ENCODE data around the gene GNG8. TPM values are rescaled to one million over a fixed set of nuclear protein-coding genes. Genes with fewer than 3 reads are reported as not detected.

Gene GNG8
- total and polyA plus RNA-seq, 7 donors, result not detected

DNA sequence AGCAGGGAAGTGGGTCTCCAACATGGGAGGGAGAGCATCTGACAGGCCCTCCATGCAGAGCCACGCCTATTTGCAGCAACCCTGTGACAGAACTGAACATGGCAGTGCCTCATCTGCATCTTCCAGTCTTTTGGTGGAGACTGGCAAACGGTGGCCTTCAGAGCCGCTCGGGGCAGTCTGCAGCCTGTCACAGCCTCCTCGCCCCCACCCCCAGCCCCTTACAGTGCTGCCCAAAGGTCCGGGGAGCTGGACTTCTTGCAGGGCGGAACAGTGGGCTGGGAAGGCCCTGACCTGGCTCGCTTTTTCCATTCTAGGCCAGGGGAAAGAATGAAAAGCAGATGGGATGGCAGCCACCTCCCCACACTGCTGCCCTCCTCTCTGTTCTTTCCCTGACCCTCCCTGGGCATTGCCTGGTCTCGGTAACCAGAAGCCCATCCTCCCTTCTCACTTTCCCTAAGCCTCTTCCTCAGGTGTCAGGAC lies 32.2 kb downstream of the GNG8 start:
- peak; percentile 55 for DNase-seq
- Histone ChIP-seq H3K9me3 (no peaks in the 10 kb centered on the region), H3K27me3 (no peaks in the 10 kb centered on the region), H3K4me1 (peaks cover 0 to 49% (median 44%) of the 10 kb centered on the region in 4 donors), H3K36me3 (peaks cover 13 to 32% (median 30%) of the 10 kb centered on the region in 4 donors), H3K27ac (peak overlapping the region; percentile 93 to 95 (median 94)), H3K4me3 (no peak overlapping the region)
- intact Hi-C loops (cut with DNase I), result loop anchor here (10.0 kb wide), 1 partner anchor 251 kb away; the partner anchor contains the start of gene AP2S1
- WGBS, 2 donors, result 67 to 69% methylated on average over 9 of the region's 9 CpGs
- TF ChIP-seq EP300 (IDR thresholded peaks at IDR 0.05), result no peak
- TF ChIP-seq, protein P1, sequence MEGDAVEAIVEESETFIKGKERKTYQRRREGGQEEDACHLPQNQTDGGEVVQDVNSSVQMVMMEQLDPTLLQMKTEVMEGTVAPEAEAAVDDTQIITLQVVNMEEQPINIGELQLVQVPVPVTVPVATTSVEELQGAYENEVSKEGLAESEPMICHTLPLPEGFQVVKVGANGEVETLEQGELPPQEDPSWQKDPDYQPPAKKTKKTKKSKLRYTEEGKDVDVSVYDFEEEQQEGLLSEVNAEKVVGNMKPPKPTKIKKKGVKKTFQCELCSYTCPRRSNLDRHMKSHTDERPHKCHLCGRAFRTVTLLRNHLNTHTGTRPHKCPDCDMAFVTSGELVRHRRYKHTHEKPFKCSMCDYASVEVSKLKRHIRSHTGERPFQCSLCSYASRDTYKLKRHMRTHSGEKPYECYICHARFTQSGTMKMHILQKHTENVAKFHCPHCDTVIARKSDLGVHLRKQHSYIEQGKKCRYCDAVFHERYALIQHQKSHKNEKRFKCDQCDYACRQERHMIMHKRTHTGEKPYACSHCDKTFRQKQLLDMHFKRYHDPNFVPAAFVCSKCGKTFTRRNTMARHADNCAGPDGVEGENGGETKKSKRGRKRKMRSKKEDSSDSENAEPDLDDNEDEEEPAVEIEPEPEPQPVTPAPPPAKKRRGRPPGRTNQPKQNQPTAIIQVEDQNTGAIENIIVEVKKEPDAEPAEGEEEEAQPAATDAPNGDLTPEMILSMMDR (IDR thresholded peaks at IDR 0.05), result no peak
- no peak for TF ChIP-seq POLR2A (IDR thresholded peaks at IDR 0.05)
- no peak for TF ChIP-seq POLR2AphosphoS5 (IDR thresholded peaks at IDR 0.05)

- TF ChIP-seq, protein P1 (IDR thresholded peaks at IDR 0.05), result no peak
- TF ChIP-seq EP300 (IDR thresholded peaks at IDR 0.05) (no peak), POLR2A (IDR thresholded peaks at IDR 0.05) (no peak), POLR2AphosphoS5 (IDR thresholded peaks at IDR 0.05) (no peak)
- H3K4me1 ChIP-seq, result peaks cover 0 to 49% (median 44%) of the 10 kb centered on the region in 4 donors
- no peaks in the 10 kb centered on the region for H3K27me3 ChIP-seq
- peaks cover 7 to 26% (median 24%) of the 10 kb centered on the region in 4 donors for H3K36me3 ChIP-seq
- intact Hi-C loops (cut with DNase I), result loop anchor here (10.0 kb wide), 1 partner anchor 252 kb away; the partner anchor contains the start of gene AP2S1
- peak overlapping the region; percentile 73 to 97 (median 91) for H3K4me3 ChIP-seq
- H3K9me3 ChIP-seq, result peaks cover 0 to 2% (median 0%) of the 10 kb centered on the region in 4 donors
- H3K27ac ChIP-seq, result peak overlapping the region; percentile 93 to 95 (median 94)
- no peak for DNase-seq
- 8 to 33% methylated on average over 2 of the region's 2 CpGs for WGBS, 2 donors
Measured at GRCh38 chr19:46603195-46603637, 32.8 kb downstream of the GNG8 start.

GRCh38 chr19:46602392-46603194 lies 33.4 kb downstream of the GNG8 start:
- WGBS, 2 donors, result 5 to 14% methylated on average over 23 of the region's 23 CpGs
- peak overlapping the region; percentile 73 to 97 (median 91) for H3K4me3 ChIP-seq
- peaks cover 0 to 2% (median 0%) of the 10 kb centered on the region in 4 donors for H3K9me3 ChIP-seq
- H3K4me1 ChIP-seq, result peaks cover 0 to 49% (median 44%) of the 10 kb centered on the region in 4 donors
- TF ChIP-seq EP300 (IDR thresholded peaks at IDR 0.05) (no peak), POLR2AphosphoS5 (IDR thresholded peaks at IDR 0.05) (no peak), POLR2A (IDR thresholded peaks at IDR 0.05) (no peak)
- TF ChIP-seq, protein P1 (IDR thresholded peaks at IDR 0.05), result no peak
- peak overlapping the region; percentile 93 to 95 (median 94) for H3K27ac ChIP-seq
- peaks cover 1 to 20% (median 18%) of the 10 kb centered on the region in 4 donors for H3K36me3 ChIP-seq
- peak; percentile 62 for DNase-seq
- intact Hi-C loops (cut with DNase I), result loop anchor here (10.0 kb wide), 1 partner anchor 252 kb away; the partner anchor contains the start of gene AP2S1
- no peaks in the 10 kb centered on the region for H3K27me3 ChIP-seq

- peak within 1 kb of the TSS; percentile 93 to 95 (median 94) for H3K27ac ChIP-seq
- no peaks in the 10 kb centered on the region for H3K27me3 ChIP-seq
- H3K36me3 ChIP-seq, result peaks cover 0 to 10% (median 8%) of the 10 kb centered on the region in 4 donors
- 0 to 1% methylated on average over 51 of the region's 51 CpGs for WGBS, 2 donors
- peaks cover 0 to 49% (median 44%) of the 10 kb centered on the region in 4 donors for H3K4me1 ChIP-seq
- H3K4me3 ChIP-seq, result peak within 1 kb of the TSS; percentile 73 to 97 (median 91)
- DNase-seq, result peak; percentile 75
- H3K9me3 ChIP-seq, result peaks cover 0 to 2% (median 0%) of the 10 kb centered on the region in 4 donors
- TF ChIP-seq, protein P1 (IDR thresholded peaks at IDR 0.05), result no peak
- TF ChIP-seq EP300 (IDR thresholded peaks at IDR 0.05) (no peak), POLR2A (IDR thresholded peaks at IDR 0.05) (peak; percentile 78 to 87), POLR2AphosphoS5 (IDR thresholded peaks at IDR 0.05) (peak; percentile 72 to 94 (median 84))
- intact Hi-C loops (cut with DNase I), result loop anchor here (10.0 kb wide), 1 partner anchor 253 kb away; the partner anchor contains the start of gene AP2S1
Measured at GRCh38 chr19:46601318-46602224, 34.4 kb downstream of the GNG8 start, which contains the start of gene CALM3. Gene CALM3 (plus strand): TSS chr19:46601330. CDS start chr19:46601435, 105 bp downstream.
